Suprapubic skin (tissue), 4 donors: Measurements from ENCODE around the gene OR2B2. TPM values are rescaled to one million over a fixed set of nuclear protein-coding genes. Genes with fewer than 3 reads are reported as not detected.

ENCODE experiments used
- DNase-seq, 2 donors: peaks; one replicate each; pipeline ENCODE4 v3.0.0-alpha.2; 2019; ENCODE audit warnings: low spot score in 2 of 2
- H3K27ac ChIP-seq: fragments of 200-600 bp; sonication (generic); one replicate; pipeline ENCODE4 v1.5.1; 2019
- H3K27me3 ChIP-seq: fragments of 200-600 bp; sonication (generic); one replicate; pipeline ENCODE4 v1.5.1; 2019
- H3K36me3 ChIP-seq: fragments of 200-600 bp; sonication (generic); one replicate; pipeline ENCODE4 v1.5.1; 2019
- H3K4me1 ChIP-seq: fragments of 200-600 bp; sonication (generic); one replicate; pipeline ENCODE4 v1.5.1; 2019
- H3K4me3 ChIP-seq: fragments of 200-600 bp; sonication (generic); one replicate; pipeline ENCODE4 v1.5.1; 2019; ENCODE audit warnings: mild to moderate bottlenecking
- H3K9me3 ChIP-seq: fragments of 200-600 bp; sonication (generic); one replicate; pipeline ENCODE4 v1.5.1; 2019
- CTCF ChIP-seq, 2 donors: fragments of 200-600 bp in 1 of 2; fragments of 450-650 bp in 1 of 2; sonication (generic) in 1 of 2; IDR thresholded peaks; one replicate each; pipeline ENCODE4 v1.5.1; 2016 to 2019; ENCODE audit warnings: antibody characterized with exemption in 2 of 2, mild to moderate bottlenecking in 1 of 2, moderate library complexity in 1 of 2
- EP300 ChIP-seq: sonication (generic); formaldehyde crosslinking; IDR thresholded peaks from one replicate; pipeline ENCODE4 v1.6.1; 2017; ENCODE audit warnings: antibody characterized with exemption
- POLR2A ChIP-seq, 2 donors: fragments of 450-650 bp; IDR thresholded peaks; one replicate each; pipeline ENCODE4 v1.6.1; 2017; ENCODE audit warnings: antibody characterized with exemption in 2 of 2, mild to moderate bottlenecking in 2 of 2, moderate library complexity in 2 of 2
- POLR2AphosphoS5 ChIP-seq, 3 donors: sonication (generic); formaldehyde crosslinking; IDR thresholded peaks; one replicate each; pipeline ENCODE4 v1.6.1; 2017; ENCODE audit warnings: antibody characterized with exemption in 3 of 3
- whole genome bisulfite sequencing: methylation state at CpG from one replicate; pipeline ENCODE4 v1.1.5; 2018; 5-methylcytosine and 5-hydroxymethylcytosine counted together
- total RNA-seq, 4 donors: library from RNA; depleted of rRNA; stranded (reverse); fragments of >200 nt; gene quantifications; one replicate each; pipeline ENCODE4 v1.1.0, GENCODE V29; 2016

The OR2B2 gene
- total RNA-seq, 4 donors from 2014 or later, result not detected

GRCh38 chr6:27873021-27873940, 38.9 kb downstream of the OR2B2 start:
- WGBS, result 1% methylated on average over 46 of the region's 50 CpGs
- Histone ChIP-seq H3K27me3 (no peaks in the 10 kb centered on the region), H3K9me3 (no peaks in the 10 kb centered on the region), H3K27ac (peak overlapping the region; percentile 83), H3K4me3 (peak overlapping the region; percentile 66), H3K4me1 (peaks cover 18% of the 10 kb centered on the region), H3K36me3 (no peaks in the 10 kb centered on the region)
- DNase-seq, result peak in 1 of 2 donors; percentile 71
- TF ChIP-seq CTCF (IDR thresholded peaks at IDR 0.05) (no peak), POLR2A (IDR thresholded peaks at IDR 0.05) (peak in 1 of 2 donors; percentile 12), POLR2AphosphoS5 (IDR thresholded peaks at IDR 0.05) (peak in 1 of 3 donors; percentile 35), EP300 (no peak)

GRCh38 chr6:27872642-27873020, 39.6 kb downstream of the OR2B2 start:
- no peak for TF ChIP-seq POLR2AphosphoS5 (IDR thresholded peaks at IDR 0.05)
- TF ChIP-seq EP300, result no peak
- TF ChIP-seq CTCF (IDR thresholded peaks at IDR 0.05), result no peak
- no peak for TF ChIP-seq POLR2A (IDR thresholded peaks at IDR 0.05)
- 1% methylated on average over 16 of the region's 16 CpGs for WGBS
- Histone ChIP-seq H3K9me3 (no peaks in the 10 kb centered on the region), H3K4me3 (peak overlapping the region; percentile 66), H3K4me1 (peaks cover 19% of the 10 kb centered on the region), H3K27ac (peak overlapping the region; percentile 83), H3K27me3 (no peaks in the 10 kb centered on the region), H3K36me3 (no peaks in the 10 kb centered on the region)
- no peak for DNase-seq

DNA sequence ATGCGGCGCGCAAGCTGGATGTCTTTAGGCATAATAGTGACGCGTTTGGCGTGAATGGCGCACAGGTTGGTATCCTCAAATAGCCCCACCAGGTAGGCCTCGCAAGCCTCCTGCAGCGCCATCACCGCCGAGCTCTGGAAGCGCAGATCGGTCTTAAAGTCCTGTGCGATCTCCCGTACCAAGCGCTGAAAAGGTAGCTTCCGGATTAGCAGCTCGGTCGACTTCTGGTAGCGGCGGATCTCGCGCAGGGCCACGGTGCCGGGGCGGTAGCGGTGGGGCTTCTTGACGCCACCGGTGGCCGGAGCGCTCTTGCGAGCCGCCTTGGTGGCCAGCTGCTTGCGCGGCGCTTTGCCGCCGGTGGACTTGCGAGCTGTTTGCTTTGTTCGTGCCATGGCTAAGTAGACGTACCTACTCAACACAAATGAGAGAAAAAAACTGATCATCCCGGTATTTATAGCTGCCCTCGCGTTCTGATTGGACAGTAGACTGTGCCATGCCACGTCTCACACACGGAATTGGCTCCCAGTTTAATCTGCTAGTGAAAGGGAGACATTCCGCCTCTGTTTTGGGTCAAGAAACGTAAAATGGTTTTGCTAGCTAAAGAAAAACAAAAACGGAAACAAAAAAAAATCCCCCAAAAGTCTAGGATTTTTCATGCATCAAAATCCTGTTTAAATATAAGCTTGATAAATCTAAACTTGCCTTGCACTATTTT, 40.1 kb downstream of the OR2B2 start:
- Histone ChIP-seq H3K27ac (peak overlapping the region; percentile 83), H3K9me3 (no peaks in the 10 kb centered on the region), H3K36me3 (no peaks in the 10 kb centered on the region), H3K4me3 (peak overlapping the region; percentile 66), H3K4me1 (peaks cover 25% of the 10 kb centered on the region), H3K27me3 (peaks cover 3% of the 10 kb centered on the region)
- WGBS, result 6% methylated on average over 22 of the region's 49 CpGs
- DNase-seq, result peak in 1 of 2 donors; percentile 77
- TF ChIP-seq EP300, result no peak
- TF ChIP-seq CTCF (IDR thresholded peaks at IDR 0.05), result peak in 1 of 2 donors; percentile 22
- peak in 2 of 3 donors; percentile 57 to 75 for TF ChIP-seq POLR2AphosphoS5 (IDR thresholded peaks at IDR 0.05)
- peak in 1 of 2 donors; percentile 72 for TF ChIP-seq POLR2A (IDR thresholded peaks at IDR 0.05)

- Histone ChIP-seq H3K4me3 (no peak overlapping the region), H3K4me1 (peaks cover 42% of the 10 kb centered on the region), H3K27me3 (peaks cover 8% of the 10 kb centered on the region), H3K9me3 (no peaks in the 10 kb centered on the region), H3K36me3 (no peaks in the 10 kb centered on the region), H3K27ac (no peak overlapping the region)
- TF ChIP-seq POLR2A (IDR thresholded peaks at IDR 0.05) (no peak), EP300 (no peak), CTCF (IDR thresholded peaks at IDR 0.05) (no peak), POLR2AphosphoS5 (IDR thresholded peaks at IDR 0.05) (no peak)
- WGBS, result 82% methylated on average over 9 of the region's 9 CpGs
- DNase-seq, result no peak
These were observed 41.8 kb downstream of the OR2B2 start for GRCh38 chr6:27870291-27870870.
